Midbrain (tissue), 1 donor: ENCODE results near the gene CEP170B.

ENCODE experiments used
- DNase-seq: peaks from one replicate; lab custom pipeline; 2025; lab: John Stamatoyannopoulos, UW

Gene CEP170B

DNA sequence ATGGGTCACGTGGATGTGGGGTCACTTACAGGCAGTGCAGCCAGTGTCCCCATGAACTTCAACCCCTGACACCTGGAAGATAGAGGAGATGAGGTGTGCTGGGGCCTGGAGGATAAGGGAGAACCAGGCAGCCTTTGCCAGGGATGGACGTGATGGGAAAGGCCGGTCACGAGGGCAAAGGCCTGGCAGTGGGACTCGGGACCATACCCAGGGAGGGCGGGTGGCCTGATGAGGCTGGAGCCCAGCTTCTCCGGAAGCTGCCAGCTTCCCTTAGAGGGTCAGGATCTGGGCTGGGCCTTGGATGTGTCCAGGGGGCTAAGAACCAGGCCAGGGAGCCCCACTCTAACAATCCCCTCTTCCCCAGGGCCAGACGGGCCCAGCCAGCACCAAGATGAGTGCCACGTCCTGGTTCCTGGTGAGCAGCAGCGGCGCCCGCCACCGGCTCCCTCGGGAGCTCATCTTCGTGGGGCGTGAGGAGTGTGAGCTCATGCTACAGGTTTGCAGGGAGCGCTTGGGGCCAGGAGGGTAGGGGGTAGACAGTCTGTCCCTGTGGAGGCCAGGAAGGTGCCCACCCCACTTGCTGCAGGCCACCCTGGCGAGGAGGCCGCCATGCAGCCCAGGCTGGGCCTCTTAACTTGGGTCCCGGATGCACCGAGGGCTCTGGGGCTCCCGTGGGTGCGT, 3.1 kb downstream of the CEP170B start:
- no peak for DNase-seq

DNA sequence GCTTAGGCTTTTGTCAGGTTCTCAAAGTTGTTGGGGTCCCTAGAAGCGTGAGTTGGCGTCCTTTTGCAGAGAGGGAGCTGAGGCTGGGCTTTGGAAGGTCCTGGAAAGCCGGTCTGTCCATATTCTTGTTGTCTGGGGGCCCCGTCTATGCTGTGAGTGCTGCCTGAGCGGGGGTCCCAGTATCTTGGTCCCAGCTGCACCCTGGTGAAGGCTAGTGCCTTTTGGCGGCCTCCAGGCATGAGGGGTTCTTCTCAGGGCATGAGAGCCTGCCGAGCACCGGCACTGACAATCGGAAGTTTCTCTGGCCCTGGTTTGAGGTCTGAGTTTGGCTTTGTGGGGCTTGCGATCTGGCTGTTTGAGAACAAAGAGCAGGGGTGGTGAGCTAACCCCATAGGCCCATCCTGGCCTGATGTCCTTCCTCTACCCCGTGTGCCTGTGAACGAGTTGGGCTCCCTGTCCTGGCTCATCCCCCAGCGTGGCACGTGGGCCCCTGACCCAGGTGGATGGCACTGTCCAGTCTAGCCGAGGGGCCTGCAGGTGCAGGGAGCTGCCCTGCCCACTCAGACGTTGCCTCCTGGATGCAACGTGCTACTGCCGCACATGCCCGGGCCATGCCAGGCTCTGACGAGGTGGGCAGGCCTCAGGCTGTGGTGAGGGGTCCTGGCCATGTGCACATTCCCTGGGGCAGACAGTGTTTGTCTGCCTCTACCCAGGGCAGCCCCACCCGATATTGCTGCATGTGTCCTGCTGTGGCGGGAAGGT, 3.9 kb downstream of the CEP170B start:
- DNase-seq: no peak

DNA sequence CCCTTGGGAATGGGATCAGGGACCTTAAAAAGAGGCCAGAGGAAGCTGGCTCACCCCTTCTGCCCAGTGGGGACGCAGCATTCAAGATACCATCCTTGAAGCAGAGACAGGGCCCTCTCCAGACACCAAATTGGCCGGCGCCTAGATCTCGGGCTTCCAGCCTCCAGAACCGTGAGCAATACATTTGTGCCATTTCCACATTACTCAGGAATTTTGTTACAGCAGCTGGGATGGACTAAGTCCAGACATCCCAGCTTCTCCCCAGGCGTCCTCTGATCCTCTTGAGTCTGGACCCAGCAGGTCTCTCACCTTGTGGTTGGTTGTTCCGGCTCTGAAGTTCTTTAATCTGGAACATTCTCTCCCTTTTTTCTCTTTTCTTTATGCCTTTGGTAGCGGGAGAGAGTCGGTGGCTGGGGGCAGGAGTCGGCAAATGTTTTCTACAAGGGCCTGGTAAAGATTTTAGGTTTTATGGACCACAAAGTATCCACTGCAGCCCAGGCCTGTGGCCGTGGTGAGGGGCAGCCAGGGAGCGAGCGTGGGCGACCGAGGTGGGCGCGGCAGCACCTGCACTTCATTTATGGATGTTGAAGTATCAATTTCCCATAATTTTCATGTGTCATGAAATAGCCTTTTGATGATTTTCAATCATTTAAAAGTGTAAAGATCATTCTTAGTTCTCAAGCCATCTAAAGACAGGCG, 4.8 kb downstream of the CEP170B start:
- no peak for DNase-seq

DNA sequence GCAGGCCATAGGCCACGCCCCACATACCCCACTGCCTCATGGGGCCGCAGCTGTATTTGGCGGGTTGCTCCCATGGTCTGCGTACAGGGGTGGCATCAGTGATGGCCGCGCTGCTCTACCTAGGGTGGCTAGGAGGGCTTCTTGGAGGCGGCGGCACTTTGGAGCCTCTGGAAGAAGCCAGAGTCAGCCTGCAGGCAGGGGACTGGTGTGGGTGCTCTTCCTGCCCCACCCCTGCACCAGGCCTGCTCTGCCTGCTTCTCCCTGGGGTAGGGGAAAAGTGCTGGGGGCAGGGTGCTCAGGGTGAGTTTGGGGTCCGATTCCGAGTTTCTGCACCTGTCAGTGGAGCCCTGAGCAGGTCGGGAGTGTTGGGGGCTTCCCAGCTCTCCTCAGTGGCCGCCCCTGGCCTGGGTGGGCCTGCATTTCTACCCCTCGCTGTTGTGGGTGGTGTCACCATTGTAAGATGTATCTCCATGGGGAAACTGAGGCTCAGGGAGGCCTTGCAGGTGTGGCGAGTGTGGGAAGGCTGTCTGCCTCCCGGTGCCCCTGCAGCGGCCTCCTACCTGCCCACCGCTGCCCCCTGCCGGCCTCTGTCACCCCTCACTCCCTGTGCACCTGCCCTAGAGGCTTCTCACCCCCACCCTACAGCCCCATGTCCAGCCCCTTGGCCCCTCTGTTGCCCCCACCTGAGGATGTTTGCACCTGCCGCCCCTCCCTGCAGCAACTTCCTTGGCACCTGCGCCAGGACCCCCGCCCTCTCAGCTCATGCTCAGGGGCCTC, 5.5 kb downstream of the CEP170B start:
- DNase-seq: no peak

DNA sequence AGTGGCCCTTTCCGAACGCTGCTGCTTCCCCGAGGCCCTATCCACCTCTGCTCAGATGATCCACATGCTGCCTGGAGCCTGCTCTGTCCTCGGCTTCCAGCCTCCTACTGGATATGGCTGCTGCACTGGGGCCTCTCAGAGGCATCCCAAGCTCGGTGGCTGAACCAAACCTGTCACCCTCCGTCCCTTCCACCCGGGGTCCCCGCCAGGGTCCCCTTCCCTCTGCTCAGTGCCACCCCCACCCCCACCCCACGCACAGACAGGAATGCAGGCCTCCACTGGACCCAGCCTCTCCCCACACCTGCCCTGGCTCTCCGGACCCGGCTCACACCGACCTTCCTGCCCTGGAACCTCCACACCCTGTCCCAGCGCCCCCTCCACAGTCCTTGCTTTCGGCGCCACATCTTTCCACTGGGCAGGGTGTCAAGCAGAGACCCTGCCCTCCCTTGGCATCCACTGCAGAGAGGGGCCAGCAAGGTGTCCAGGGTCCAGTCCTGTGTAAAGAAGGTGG, 6.1 kb downstream of the CEP170B start:
- no peak for DNase-seq

DNA sequence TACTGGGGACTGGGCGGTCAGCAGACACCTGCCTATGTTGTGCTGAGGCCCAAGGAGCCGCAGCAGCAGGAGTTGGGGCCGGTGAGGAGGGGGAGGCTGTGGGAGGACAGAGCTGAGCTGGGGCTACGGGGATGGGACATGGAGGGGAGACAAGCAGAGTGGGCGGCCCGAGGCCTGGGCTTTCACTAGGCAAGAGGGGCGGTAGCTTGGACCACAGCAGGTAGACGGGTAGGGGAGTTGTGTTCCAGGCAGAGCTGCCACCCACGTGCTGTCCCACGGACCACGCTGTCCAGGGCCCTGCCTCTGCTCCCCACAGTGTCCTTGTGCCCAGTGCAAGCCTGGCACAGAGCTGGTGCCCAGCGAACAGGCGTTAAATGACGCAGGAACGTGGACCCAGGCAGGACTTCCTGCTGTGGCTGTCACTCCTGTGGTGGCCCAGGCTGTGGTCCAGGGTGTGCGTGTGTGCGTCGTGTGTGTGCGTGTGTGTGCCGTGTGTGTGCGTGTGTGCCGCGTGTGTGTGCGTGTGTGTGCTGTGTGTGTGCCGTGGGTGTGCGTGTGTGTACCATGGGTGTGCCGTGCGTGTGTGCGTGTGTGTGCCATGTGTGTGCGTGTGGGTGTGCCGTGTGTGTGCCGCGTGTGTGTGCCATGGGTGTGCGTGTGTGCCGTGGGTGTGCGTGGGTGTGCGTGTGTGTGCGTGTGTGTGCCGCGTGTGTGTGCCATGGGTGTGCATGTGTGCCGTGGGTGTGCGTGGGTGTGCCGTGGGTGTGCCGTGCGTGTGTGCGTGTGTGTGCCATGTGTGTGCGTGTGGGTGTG, 6.8 kb downstream of the CEP170B start:
- DNase-seq: no peak

DNA sequence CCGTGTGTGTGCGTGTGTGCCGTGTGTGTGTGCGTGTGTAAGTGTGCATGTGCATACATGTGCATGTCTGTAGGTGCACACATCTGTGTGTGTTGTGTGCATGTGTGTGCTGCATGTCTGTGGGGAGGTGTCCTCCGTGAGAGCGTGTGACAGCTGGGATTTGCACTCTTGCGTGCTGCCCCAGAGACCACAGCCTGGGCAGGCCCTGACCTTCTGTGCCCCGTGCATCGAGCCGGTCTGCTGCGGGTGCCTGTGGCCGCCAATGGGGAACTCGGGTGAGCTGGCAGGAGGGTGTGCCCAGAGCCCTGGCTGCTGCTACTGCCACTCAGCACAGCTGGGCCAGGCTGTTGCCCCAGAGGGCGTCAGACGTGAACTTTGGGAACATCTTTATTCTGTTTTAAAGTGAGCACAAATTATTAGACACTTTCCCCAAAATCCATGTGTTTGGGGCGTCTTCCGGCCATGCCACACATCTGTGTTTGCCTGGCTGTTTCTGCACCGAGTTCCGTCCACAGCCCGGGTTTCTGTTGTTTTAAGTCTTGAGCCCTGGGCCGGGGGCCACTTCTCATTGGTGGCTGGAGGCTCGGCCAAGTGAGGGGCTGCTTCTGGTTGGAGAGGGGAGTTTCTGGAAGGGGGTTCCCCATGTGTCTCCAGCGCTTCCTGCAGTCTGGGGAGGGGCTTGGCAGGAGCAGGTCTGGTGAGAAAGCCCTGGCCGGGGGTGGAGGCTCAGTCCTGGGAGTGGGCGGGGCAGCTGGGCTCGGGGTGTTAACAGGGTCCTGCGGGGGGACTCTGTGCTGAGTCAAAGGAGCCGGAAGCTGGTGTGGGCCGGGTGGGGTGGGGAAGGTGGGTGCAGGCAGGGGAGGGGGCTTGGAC, 7.6 kb downstream of the CEP170B start:
- no peak for DNase-seq

DNA sequence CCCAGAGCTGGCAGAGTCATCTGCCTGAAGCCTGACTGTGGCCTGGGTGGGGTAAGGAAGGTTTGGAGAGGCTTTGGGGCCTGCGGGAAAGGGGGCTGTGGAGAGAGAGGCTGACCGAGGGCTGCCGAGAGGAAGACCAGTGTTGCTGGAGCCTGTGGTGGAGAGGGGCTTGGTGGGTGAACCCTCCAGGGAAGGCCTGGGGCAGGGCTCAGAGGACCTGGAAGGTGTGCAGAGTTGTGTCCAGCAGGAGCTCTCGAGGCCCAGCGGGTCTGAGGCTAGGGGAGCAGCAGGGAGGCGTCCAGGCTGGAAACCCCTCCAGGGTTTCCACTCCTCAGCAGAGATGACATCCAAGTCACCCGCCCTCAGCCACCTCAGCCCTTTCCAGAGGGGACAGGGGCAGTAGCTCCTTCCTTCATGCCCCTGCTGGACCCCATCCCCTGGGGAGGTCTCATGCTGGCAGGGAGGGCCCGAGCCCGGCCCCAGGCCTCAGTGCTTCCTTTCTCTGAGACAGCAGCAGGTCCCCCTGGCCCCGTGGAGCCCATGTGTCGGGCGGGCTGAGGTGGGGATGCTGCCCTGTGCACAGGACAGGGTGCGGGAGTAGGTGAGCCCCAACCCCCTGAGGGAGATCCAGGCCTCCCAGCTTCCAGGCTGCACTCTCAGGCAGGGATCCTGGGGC, 8.4 kb downstream of the CEP170B start:
- no peak for DNase-seq

DNA sequence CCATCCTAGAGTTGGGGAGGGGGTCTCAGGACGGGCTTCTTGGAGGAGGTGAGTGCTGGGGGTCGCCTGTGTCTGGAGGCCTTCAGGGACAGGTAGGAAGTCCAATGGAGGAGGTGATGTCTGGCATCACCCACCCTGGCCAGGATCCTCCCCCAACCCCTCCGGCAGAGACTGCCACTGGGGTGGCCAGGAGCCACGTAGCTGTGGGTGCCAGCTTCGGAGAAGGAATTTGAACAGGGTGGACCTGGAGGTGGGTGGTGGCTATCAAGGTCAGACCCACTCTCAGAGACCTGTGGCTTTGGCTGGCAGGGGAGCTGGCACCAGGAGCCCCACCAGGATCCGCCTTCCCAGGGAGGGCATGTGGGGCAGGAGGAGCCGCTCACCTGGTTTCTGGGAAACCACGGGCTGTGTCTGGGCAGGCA, 9.1 kb downstream of the CEP170B start:
- DNase-seq: no peak

DNA sequence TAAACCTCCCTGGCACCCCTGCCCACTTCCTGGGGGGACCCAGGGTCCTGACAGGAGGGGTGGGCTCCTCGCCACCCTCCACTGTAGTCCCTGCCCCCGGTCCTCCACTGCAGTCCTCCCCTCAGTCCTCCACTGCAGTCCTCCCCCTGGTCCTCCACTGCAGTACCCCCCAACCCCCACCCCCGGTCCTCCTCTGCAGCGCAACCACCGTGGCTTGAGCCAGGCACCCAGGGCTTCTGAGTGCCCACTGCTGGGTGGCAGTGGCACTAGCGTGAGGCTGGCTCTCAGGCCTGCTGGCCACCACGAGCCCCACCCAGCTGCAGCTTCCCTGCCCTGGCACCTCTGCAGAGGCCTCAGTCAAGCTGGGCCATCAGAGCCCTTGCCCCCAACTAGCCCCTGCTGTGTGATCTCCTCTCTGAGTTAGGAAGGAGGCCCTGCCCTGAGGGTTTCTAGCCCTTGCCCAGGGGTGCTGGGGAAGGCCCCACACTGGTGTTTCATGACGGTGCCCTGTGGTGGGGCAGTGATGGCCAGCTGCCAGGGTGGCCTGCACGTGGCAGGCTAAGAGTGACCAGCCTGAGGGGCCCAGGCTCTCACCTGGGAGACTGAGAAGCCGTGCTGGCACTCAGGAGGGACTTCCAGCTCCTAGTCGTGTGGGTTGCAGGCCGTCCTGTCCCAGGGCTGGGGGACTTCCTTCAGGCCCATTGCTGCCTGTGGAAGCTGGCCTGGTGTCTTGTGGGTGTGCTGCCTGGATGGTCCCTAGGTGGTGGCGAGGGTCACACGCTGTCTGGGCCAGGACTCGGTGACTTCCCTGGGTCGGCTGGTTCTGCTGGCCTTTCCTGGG, 9.7 kb downstream of the CEP170B start:
- no peak for DNase-seq

DNA sequence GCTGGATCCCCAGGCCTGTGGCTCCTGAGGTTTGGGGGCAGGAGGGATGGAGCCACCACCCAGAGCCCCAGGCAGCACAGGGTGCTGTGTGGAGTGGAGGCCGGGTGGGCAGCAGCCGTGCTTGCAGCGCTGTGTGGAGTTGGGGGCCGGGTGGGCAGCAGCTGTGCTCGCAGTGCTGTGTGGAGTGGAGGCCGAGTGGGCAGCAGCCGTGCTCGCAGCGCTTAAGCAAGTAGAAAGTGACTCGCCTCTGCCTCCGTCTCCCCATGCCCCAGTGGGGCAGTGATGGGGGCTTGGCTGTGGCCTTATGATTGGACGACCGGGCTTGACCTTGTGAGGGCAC, 10.3 kb downstream of the CEP170B start:
- DNase-seq: no peak

DNA sequence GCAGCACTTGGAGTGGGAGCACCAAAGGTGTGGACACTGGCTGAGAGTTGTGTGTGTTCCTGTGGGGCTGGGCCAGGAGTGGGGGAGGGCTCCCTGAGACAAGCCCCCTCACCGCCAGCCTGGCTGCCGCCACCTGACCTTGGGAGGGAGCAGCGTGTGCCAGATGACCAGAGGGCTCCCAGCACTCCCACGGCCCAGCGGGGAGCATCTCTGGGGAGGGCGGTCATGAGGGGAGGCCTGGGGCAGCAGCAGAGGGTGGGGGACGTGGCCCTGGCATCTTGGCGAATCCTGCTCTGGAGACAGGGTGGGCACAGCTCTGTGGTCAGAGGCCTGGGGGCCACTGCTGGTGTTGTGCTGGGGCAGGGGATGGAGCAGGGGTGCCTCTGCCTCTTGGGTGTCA, 10.7 kb downstream of the CEP170B start:
- no peak for DNase-seq

DNA sequence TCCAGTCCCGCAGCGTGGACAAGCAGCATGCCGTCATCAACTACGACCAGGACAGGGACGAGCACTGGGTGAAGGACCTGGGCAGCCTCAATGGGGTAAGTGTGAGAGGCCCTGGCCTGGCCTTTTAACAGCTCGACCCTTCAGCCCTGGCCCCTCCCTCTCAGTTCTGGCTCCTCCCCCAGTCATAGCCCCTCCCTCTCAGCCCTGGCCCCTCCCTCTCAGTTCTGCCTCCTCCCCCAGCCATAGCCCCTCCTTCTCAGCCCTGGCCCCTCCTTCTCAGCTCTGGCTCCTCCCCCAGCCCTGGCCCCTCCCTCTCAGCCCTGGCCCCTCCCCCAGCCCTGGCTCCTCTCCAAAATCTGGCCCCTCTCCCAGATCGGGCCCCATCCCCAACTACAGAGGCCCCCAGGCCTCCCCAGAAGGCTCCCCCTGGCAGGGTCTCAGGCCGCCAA, 11.2 kb downstream of the CEP170B start:
- DNase-seq: no peak

DNA sequence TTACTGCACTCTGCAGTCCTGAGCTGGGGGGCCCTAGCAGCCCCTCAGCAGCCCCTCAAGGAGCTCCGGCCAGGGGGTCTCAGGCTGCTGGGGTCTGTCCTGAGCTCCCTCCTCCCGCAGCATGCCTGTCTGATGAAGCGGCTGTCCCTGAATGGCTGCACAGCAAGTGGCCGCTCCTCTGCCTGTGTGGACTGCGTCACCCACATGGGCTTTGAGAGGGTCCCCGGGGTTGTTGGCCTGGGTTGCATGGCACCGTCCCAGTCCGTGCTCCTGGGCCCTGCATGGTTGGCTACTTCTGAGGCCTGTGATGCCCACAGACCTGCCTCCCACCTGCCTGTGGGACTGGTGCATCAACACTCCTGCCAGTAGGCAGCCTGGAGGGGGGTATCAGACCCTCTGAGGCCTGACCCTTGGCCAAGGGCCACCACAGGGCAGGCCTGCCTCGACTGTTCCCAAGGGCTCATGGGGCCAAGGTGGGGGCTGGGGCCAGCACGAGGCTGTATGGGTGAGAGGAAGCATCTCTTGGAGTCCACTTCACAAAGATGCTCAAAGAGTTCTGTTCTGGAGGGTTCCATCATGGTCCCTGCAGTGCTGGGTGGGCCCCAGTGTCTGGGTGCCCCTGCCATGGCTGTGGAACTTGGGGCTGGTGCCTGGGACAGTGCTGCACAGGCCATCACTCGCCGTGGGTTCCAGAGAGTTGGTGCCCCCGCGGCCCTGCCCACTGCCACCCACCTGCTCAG, 12.2 kb downstream of the CEP170B start:
- DNase-seq: no peak

DNA sequence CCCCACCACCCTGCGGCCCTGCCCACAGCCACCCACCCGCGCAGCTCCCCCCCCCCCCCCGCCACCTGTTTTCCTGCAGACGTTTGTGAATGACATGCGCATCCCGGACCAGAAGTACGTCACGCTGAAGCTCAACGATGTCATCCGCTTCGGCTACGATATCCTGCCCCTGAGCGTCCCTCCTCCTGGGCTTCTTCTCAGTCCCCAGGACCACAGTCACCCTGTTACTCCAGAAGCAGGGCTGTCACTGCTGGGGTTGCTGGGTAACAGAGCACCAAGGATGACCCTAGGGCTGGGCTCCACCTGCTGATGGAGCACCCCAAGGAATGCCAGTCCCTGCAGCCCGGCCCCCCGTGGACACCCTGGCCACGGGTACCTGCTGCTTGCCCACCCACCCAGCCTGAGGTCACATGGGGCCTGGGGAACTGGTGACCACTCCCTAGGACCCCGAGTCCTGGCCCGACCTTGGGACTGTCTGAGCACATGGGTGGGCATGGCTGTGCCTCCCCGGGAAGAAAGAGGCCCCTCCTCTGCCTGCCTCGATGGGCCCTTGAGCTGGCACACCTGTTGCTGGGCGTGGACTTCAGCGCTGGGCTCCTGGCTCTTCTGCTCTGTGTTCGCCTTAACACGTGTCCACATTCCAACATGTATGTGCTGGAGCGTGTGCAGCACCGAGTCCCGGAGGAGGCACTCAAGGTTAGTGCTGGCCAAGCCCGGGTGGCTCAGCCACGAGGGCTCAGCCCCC, 12.9 kb downstream of the CEP170B start:
- DNase-seq: no peak

DNA sequence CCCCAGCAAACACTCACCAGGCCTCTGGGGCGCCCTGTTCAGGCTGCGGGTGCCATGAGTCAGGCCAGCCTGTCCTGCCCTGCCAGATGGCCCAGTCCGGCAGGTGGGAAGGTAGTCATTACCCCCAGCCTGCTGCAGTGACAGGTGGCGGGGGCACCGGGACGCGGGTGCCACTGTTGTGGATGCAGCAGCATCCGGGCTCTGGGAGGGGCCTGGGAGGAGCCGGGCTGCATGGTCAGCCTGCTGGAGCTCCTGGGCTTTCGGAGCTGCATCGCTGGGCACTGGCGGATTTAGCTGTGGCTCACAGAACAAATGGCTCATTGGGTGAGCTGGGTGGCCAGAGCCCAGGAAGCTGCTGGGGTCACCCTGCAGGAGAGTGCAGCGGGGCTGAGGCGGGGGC, 13.5 kb downstream of the CEP170B start:
- no peak for DNase-seq
